AG08396 (cell line): ENCODE measurements around the gene THSD4.
"Not testable (repeated sequence)": the region's sequence is repeated elsewhere in the genome, so short reads cannot be mapped to it uniquely, and the experiment has no call there.

Experiments used
- DNase-seq: peaks from one replicate; pipeline ENCODE4 v3.0.0; 2012; ENCODE audit warnings: low spot score, mixed read lengths

THSD4 gene

DNA sequence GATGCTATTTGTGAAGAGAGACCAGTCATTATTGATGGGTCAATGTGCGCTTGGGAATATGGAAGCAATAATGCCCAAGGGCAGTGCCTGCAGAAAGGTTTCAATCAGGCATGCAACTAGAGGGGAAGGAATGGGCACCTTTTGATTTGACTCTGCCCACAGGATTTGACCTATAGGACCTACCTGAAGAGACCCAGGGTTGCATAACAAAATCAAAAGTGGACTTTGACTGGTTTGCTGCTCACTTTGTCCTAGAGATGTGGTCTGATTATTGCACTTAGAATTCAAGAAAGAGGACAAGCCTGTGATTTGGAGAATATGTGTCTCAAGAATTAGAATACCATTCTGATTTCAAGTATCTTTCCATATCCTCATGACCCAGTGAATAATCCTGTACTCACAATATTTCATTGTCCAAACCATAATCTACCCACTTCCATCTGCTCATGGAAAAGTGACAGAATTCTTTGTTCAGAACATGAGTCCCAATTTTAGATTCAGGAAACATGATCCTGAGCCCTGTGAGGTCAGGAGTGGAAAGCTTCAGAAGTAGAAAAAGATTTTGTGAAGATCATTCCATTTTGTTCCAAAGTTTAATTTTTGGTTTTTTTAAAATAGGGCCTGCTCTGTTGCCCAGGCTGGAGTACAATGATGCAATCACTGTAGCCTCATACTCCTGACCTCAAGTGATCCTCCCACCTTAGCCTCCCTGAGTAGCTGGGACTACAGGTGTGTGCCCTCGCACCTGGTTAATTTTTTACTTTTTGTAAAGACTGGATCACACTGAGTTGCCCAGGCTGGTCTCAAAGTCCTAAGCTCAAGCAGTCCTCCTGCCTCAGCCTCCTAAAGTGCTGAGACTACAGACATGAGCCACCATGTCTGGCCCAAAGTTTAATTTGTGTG, 543.8 kb downstream of the THSD4 start:
- DNase-seq, result no peak

GRCh38 chr15:71659730-71660067, 544.4 kb downstream of the THSD4 start:
- no peak for DNase-seq

- no peak for DNase-seq
These were observed 545.2 kb downstream of the THSD4 start for GRCh38 chr15:71660501-71660900.

GRCh38 chr15:71662306-71662705, 547.0 kb downstream of the THSD4 start:
- no peak for DNase-seq

DNA sequence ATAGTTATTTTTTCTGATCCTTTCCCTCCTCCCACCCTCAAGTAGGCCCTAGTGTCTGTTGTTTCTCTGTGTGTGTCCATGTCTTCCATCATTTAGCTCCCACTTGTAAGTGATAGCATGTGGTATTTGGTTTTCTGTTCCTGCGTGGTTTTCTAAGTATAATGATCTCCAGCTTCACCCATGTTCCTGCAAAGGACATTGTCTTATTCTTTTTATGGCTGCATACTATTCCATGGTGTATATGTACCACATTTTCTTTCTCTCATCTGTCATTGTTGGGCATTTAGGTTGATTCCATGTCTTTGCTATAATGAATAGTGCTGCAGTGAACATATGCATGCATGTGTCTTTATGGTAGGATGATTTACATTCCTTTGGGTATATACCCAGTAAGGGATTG, 549.4 kb downstream of the THSD4 start:
- no peak for DNase-seq

DNA sequence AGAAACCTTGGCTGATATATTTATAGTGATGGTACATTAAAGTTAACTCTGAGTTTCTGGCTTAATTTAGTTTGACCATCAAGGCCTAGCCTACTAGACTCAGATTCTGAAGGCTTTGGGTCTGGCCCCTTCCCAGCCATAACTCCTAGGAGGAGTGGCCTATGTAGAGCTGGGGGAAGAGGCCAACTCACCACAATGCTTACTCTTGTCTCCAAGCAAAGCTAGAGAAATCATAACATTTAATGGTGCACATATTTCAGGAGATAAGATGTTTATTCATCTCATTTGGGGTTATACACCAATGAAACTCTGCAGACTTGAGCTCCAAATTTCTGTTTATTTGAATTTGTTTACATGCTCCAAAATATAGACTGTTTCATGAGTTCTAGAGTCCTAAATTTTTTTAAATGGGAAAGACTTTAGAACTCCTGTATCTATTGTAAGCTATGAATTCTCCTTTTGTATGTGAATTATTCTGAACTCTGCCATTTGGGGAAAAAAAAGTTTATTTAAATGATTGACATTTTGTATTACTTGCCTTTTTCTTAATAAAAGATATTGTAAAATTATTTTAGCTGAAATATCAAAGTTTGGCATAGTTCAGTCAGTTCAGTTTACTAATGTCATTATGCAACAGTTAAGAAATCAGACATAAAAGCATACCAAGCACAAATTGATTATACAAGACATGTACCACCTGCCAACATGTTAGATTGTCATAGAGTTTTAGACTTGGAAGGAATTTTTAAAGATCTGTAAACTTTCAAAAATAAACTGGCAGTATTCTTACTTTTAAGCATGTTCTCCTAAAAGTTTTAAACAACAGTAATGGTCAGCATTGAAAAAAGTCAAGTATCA, 551.7 kb downstream of the THSD4 start:
- no peak for DNase-seq

DNA sequence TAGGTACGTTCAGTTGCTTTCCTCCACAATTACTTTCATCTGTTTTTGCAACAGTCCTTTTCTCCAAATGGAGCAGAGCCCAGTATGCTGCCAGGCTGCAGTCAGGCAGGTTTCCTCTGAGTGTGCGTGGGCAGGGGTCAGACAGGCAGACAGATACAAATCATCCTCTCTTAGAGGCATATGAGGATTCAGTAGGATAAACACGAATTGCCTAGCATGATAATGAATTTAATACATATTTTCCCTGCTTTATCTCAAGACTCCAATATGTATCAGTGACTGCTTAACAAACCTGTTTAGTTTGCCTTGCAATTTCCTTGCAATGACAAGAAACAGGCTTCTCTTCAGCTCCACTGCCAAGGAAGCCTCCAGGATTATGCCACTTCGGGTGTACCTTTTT, 554.4 kb downstream of the THSD4 start:
- DNase-seq, result no peak

- not testable (repeated sequence) for DNase-seq
These were observed 555.0 kb downstream of the THSD4 start for GRCh38 chr15:71670222-71670621.

DNA sequence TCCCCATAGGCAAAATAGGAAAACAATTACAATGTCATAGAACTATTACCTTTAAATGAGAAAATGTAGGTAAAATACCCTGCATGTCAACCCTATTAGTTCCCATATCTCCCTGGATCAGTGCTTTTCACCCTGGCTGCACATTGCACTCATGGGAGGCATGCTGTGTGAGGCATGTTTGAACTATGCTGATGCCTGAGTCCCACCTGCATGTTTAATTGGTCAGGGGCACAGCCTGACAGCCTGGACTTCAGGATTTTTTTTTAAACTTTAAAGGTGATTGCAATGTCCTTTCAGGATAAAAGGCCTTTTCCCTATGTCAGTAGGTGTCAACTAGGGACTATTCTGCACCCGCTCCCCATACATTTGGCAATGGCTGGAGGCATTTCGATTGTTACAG, 559.1 kb downstream of the THSD4 start:
- DNase-seq, result no peak

DNA sequence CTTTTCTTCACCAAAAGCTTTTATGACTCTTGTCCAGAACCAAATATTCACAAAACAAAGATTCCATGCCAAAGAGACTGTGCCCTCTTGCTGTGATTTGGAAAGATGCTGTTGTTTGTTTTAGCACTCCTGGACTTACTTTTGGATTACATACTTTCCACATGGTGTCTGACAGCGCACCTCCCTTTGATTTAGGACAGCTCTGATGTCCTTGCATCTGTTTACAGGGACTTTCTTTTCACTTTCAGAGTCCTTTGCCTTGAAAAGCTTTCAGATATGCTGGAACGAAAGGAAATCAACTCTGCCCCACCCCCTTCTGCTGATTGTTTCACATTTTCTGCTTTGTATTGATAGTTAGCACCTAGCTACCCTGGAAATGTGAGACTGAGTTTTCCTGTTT, 562.1 kb downstream of the THSD4 start:
- no peak for DNase-seq

- DNase-seq, result no peak
These were observed 562.5 kb downstream of the THSD4 start for GRCh38 chr15:71677766-71678165.

DNA sequence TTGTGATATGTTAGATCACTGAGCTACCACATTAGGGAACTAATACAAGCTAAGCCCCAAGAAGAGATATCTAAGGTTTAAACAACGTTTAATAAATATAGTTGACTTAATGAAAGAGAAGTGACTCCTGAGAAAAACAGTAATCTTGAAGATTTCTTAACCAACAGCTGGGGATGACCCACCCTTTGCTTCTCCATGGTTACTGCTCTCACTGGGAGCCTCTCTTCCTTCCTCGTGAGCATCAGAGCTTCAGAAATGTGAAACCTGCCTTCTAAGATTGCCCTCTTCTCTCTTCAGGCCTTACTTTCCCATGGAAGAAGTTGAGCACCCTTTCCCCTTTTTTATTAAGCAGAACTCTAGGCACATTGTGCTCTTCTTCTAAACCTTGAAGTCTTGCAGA, 562.9 kb downstream of the THSD4 start:
- no peak for DNase-seq

DNA sequence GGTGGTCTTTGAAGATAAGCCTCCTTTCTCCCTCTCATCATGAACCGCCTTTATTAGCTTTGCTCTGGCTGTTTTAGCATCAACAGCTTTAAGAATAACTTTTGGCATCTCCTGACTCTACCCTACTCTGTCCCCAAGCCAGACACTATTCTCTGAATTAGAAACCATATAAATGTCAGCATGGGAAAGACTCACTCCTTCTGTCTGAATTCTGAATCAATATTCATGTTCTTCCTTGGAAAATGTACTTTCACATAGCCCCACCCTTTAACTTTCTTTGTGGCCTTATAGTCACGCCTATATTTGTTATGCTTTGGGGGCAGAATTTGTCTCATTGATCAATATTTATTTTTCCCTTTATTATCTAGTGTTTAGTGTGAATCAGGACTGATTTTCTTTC, 563.3 kb downstream of the THSD4 start:
- no peak for DNase-seq

DNA sequence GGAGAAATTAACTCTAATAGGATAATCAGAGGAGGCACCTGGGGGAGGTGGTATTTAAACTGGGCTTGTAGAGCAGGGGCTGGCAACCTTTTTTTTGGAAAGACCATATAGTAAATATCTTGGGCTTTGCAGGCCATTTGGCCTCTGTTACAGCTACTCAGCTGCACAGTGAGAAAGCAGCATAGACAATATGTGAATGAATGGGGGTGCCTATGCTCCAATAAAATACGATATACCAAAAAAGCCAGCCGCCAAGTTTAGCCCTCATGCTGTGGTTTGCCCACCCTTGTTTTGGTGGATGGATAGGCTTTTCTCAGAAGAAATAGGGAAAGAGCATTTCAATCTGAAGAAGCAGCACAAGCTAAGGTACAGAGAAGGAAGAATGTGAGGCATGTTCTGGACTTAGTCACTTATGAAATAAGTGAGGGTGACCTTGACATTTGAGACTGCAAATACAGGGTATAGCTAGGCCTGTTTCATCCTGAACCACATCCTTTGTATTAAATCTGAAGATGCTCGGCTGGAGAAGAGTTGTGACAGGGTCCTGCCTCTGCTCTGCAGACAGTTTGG, 564.0 kb downstream of the THSD4 start:
- no peak for DNase-seq

GRCh38 chr15:71679793-71680353, 564.6 kb downstream of the THSD4 start:
- no peak for DNase-seq

- DNase-seq, result no peak
These were observed 566.7 kb downstream of the THSD4 start for GRCh38 chr15:71682001-71682400.

- DNase-seq, result no peak
These were observed 568.4 kb downstream of the THSD4 start for GRCh38 chr15:71683411-71684274.

- no peak for DNase-seq
These were observed 570.2 kb downstream of the THSD4 start for GRCh38 chr15:71685420-71685993.

DNA sequence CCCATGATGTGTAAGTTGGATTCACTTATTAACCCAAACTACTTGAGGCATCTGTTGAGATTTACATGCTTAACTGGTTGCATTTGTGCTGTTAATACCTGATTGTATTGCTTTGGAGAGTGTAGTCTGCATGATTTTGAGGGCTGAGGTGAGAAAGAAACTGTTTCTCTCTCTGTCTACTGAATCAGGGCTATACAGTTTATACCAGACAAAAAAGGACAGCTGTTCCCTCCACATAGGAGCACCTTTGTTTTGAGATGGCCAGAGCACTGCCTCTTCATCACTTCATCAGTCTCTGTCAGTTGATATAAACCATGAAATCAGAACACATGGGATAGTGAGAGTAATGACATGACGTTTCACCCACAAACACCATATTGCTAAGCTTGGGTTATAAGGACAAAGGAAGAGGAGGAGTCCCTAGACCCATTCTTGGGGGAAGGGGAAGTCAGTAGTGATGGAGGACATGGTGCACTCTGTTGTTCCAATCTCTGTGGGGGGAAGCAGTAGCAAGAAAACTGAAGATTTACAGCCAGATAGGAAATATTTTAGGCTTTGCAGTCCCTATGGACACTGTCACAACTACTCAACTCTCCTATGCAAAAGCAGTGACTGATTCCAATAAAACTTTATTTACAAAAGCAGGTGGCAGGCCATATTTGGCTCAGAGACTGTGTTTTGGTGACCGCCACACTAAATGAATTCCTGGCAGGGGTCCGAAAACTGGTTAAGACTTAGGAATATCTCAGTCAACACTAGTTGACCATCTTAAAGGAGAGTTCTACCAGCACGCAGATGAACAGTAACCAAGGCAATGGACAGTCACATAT, 571.2 kb downstream of the THSD4 start:
- no peak for DNase-seq

GRCh38 chr15:71687902-71688508, 572.7 kb downstream of the THSD4 start:
- no peak for DNase-seq
